GM19025 (cell line): ENCODE results near the gene CPD.
"Not testable (repeated sequence)": the region's sequence is repeated elsewhere in the genome, so short reads cannot be mapped to it uniquely, and the experiment has no call there.

ENCODE experiments used
- ATAC-seq: cut with Tn5 transposase; IDR thresholded peaks from one replicate; pipeline ENCODE4 v1.9.1; 2021; ENCODE audit warnings: mild to moderate bottlenecking, low read depth, moderate library complexity; ENCODE audit not compliant: unreplicated experiment

Gene CPD

DNA sequence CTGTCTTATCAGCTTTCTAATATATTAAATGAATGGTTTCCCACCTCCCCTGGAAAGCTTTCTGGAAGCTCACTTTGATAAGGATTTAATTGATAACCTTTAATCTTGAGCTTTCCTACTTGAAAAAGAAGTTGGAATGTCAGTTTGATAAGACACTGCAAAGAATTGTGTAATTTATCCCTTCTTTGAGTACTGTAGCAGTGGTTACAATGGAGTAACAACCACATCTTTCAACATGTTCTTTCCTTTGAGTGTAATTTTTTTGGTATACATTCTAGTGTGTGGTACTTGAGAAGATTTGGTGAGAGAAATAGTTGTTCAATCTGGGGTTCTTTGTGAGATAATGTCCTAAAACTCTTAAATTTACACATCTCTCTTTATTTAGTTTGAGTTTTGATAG, 43.4 kb downstream of the CPD start:
- ATAC-seq, result no peak

- no peak for ATAC-seq
Observed at GRCh38 chr17:30424471-30424870, 45.7 kb downstream of the CPD start.

- no peak for ATAC-seq
Observed at GRCh38 chr17:30426292-30426691, 47.6 kb downstream of the CPD start.

- ATAC-seq, result no peak
Observed at GRCh38 chr17:30427611-30428010, 48.9 kb downstream of the CPD start.

DNA sequence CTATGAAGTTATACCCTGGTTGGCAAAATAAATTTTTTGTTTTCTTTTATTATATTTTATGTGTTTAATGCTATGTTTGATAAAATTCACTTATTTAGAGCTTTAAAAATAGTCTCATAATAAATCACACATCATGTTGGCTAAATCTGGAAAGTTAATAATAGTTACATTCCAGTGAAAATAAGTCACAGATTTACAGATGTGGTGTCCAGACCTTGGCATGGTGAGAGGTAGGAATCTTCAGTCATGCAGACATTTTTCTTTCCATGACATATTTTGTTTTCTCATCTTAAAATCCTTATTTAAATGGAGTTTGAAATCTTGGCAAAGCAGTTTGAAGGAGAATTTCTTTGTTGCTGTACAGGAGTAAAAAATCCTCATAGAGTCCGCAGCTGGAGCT, 50.4 kb downstream of the CPD start:
- no peak for ATAC-seq

- ATAC-seq, result no peak
Observed at GRCh38 chr17:30433514-30433913, 54.8 kb downstream of the CPD start.

DNA sequence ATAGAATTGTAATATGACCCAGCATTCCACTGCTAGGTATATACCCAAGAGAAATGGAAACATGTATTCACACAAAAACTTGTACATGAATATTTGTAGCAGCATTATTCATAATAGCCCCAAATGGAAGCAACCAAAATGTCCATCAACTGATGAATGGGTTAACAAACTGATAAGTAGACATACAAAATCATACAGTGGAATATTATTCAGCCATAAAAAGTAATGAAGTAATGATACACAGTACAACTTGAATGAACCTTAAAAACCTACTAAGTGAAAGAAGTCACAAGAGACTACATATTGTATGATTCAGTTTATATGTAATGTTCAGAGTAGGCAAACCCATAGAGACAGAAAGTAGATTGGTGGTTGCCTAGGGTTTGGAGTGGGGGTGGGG, 58.0 kb downstream of the CPD start:
- ATAC-seq, result no peak

DNA sequence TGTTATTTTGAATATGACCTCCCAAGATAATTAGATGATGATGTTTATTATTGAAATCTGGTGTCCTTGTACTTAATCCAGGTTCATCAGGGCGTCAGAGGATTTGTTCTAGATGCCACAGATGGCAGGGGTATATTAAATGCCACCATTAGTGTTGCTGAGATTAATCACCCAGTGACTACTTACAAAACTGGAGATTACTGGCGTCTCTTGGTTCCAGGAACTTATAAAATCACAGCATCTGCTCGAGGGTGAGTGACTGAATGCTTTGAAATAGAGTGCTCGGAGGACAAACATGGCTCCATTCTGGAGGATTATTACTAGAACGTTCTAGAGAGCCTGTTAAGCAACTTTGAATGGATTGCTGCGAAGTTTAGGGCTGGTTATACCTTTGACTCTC, 65.0 kb downstream of the CPD start:
- ATAC-seq, result no peak

- ATAC-seq, result not testable (repeated sequence)
Observed at GRCh38 chr17:30446640-30447039, 67.9 kb downstream of the CPD start.

- no peak for ATAC-seq
Observed at GRCh38 chr17:30449480-30449879, 70.8 kb downstream of the CPD start.

DNA sequence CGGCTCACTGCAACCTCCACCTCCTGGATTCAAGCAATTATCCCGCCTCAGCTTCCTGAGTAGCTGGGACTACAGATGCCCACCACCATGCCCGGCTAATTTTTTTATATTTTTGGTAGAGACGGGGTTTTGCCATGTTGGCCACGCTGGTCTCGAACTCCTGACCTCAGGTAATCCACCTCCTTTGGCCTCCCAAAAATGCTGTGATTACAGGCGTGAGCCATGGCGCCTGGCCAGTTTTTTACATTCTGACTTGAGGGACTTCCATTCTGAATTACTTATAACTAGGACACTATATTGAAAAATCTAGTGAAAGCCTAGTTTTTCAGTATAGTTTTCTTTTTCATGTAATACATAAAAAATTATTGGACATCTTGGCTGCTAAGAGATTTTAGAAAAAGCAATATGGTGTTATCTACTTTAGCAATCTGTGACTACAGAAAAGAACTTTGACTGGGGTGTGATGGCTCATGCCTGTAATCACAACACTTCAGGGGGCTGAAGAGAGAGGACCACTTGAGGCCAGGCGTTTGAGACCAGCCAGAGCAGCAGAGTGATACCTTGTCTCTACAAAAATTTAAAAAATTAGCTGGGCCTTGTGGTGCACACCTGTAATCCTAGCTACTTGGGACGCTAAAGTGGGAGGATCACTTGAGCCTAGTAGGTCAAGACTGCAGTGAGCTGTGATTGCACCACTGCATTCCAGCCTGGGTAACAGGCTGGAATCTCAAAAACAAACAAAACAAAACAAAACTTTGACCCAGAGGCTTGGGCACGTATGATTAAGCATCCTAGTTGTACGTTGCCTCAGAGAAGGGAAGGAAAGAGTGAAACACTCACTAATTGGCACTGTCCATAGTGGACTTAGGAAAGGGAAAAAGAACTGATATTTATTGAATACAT, 71.6 kb downstream of the CPD start:
- ATAC-seq, result no peak

DNA sequence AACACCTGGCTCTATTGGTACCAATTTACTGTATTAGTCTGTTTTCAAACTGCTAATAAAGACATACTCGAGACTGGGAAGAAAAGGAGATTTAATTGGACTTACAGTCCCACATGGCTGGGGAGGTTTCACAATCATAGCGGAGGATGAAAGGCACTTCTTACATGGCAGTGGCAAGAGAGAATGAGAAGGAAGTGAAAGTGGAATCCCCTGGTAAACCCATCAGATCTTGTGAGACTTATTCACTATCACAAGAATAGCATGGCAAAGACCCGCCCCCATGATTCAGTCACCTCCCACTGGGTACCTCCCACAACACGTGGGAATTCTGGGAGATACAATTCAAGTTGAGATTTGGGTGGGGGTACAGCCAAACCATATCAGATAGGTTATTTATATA, 75.9 kb downstream of the CPD start:
- no peak for ATAC-seq

DNA sequence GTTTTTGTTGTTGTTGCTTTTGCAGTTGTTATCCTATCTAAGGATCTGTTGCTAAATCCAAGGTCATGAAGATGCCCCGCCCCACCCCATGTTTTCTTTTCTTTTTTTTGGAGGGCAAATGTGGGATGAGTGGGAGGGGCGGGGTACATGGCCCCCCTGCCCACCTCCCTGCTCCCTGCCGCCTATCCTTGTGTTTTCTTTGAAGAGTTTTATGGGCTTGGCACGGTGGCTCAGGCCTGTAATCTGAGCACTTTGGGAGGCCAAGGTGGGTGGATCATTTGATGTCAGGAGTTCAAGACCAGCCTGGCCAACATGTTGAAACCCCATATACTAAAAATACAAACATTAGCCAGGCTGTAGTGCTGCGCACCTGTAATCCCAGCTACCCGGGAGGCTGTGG, 79.6 kb downstream of the CPD start:
- ATAC-seq, result no peak

DNA sequence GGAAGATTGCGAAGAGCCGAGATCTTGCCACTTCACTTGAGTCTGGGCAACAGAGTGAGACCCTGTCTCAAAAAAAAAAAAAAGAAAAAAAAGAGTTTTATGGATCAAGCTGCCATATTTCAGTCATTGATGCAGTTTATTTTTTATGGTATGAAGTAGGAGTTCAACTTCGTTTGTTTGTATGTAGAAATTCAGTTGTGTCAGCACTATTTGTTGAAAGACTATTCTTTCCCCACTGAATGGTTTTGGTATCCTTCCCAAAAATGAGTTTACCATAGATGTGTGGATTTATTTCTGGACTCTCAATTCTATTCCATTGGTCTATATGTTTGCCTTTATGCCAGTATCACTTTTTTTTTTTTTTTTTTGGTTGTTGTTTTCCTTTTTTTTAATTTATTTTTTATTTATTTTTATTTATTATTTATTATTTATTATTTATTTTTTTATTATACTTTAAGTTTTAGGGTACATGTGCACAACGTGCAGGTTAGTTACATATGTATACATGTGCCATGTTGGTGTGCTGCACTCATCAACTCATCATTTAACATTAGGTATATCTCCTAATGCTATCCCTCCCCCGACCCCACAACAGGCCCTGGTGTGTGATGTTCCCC, 80.2 kb downstream of the CPD start:
- ATAC-seq, result not testable (repeated sequence)

GRCh38 chr17:30468465-30468864, 89.7 kb downstream of the CPD start:
- ATAC-seq, result no peak

- ATAC-seq, result no peak
Observed at GRCh38 chr17:30472238-30472890, 93.6 kb downstream of the CPD start.

- no peak for ATAC-seq
Observed at GRCh38 chr17:30475206-30475605, 96.5 kb downstream of the CPD start.

DNA sequence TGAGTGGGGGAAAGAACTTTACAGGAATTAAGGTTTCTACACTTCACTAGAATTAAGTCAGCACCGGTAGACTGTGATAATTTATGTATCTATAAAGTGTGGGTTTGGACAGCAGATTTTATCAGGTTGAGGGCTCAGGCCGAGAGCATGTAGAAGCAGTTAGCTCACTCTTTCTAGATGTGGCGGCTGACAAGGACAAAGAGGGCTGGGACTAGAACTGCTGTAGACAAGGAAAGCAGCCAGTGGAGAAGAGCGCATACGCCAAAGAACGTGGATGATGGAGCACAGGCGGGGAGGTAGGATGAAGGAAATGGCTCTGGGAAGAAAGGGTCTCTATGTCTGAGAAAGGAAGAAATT, 98.0 kb downstream of the CPD start:
- peak; percentile 10 for ATAC-seq

- ATAC-seq, result peak; percentile 94
Observed at GRCh38 chr17:30477083-30477773, 98.5 kb downstream of the CPD start, which contains the start of gene GOSR1. Gene GOSR1 (plus strand): TSS chr17:30477408. CDS start chr17:30477434, 26 bp downstream.

DNA sequence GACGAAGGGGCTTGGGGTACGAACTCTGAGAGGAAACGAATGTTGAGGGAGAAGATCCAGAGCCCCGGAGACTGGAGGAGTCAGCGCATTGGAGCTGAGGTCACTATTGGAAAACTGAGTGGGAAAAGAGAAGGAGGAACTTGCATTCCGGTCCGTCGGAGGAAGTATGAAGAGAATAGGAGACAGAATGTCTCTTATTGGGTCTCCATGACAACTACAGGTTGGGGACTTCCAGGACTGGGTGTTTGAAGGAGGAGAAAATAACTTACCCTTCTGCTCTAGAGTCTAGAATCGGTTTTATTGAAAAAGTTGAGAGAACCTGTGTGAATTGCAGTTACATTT, 99.0 kb downstream of the CPD start:
- no peak for ATAC-seq

DNA sequence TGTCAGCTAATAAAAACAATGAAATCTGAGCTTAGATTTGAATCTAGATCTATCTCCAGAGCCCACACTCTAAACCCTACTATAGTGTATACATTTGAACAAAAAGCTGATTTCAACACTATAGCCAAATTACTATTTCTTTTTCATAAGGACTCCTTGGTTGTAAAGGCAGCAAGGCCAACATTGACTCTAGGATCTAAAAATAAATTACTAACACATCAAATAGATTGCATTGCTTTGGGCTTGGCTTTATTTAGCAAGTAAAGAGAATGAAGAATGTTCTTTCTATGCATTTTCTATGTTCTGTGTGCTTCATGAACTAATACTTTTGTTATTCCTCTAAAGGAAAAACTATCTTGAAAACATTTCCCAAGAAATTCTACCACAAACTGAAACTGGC, 103.8 kb downstream of the CPD start:
- no peak for ATAC-seq
